ENCODE results near the gene SPAAR. TPM values are rescaled to one million over a fixed set of nuclear protein-coding genes. Genes with fewer than 3 reads are reported as not detected.

SPAAR gene
- total RNA-seq, 1 experiment from 2014 or later, result not detected

DNA sequence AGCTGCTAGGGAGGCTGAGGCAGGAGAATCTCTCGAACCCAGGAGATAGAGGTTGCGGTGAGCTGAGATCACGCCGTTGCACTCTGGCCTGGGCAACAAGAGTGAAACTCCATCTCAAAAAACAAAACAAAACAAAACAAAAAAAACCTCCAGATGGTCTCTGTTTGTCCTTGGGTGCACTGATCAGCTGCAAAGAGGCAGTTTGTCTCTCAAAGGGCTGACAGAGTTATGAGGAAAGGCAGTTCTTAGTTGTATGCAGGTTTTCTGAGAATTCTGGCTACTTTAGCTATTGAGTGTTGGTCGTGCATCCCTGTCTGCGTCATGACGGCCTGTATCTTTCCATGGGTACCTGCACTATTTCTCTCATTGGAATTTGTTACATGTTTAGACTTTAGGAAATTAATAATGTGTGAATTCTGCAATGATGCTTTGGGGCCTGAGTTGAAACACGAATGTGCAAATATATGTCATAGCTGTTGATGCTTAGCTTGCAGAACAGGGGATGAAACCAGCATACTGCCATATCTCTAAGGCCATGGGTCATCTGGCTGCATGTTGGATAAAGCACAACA is 30.5 kb downstream of the SPAAR start:
- Histone ChIP-seq H2BK20ac (ENCODE audit: low read depth, low read length, poor library complexity, severe bottlenecking) (no peak overlapping the region), H4K20me1 (ENCODE audit: control insufficient read depth, insufficient read depth, insufficient read length) (no peaks in the 10 kb centered on the region), H2AK5ac (ENCODE audit: insufficient read length, low read length) (no peak overlapping the region), H3K4me2 (ENCODE audit: insufficient read depth, insufficient read length, low read length) (no peak overlapping the region), H3K4ac (ENCODE audit: low read depth, low read length) (no peak overlapping the region), H2BK120ac (ENCODE audit: low read depth, low read length, poor library complexity, severe bottlenecking) (no peak overlapping the region), H3K23me2 (ENCODE audit: insufficient read length, low read depth, low read length, poor library complexity, severe bottlenecking) (no peaks in the 10 kb centered on the region), H3K79me1 (ENCODE audit: insufficient read depth, low read depth, low read length, poor library complexity, severe bottlenecking) (no peaks in the 10 kb centered on the region), H2BK12ac (ENCODE audit: insufficient read length, low read depth, low read length) (no peak overlapping the region), H4K5ac (ENCODE audit: insufficient read length, low read depth, low read length) (no peak overlapping the region), H4K8ac (replicated peaks; ENCODE audit: insufficient read length, low read depth, low read length) (no peak overlapping the region), H3K9ac (ENCODE audit: extremely low read depth, insufficient read length, low read length) (no peak overlapping the region), H3K79me2 (ENCODE audit: insufficient read depth, low read length) (no peaks in the 10 kb centered on the region), H2BK5ac (ENCODE audit: insufficient read length, low read length) (no peak overlapping the region), H3K9me3 (ENCODE audit: control insufficient read depth, low read depth, low read length) (no peaks in the 10 kb centered on the region), H3K56ac (ENCODE audit: insufficient read length, low read depth, low read length) (no peak overlapping the region), H3K27me3 (ENCODE audit: insufficient read depth, low read length) (no peaks in the 10 kb centered on the region; the same call in 1 of the 2 replicates), H2BK15ac (ENCODE audit: low read depth, low read length) (no peak overlapping the region), H3K27ac (ENCODE audit: insufficient read length, low read depth, low read length) (no peak overlapping the region), H4K91ac (ENCODE audit: insufficient read length, low read depth, low read length) (no peak overlapping the region), H3K18ac (ENCODE audit: insufficient read length, low read depth, low read length) (no peak overlapping the region), H3K14ac (ENCODE audit: insufficient read depth, low read length) (no peak overlapping the region), H3K23ac (ENCODE audit: insufficient read length, low read depth, low read length) (no peak overlapping the region), H2AFZ (ENCODE audit: low read length) (no peak overlapping the region), H3K4me1 (ENCODE audit: insufficient read depth, low read length) (no peaks in the 10 kb centered on the region), H3T11ph (ENCODE audit: low read length) (no peak overlapping the region)
- TF ChIP-seq, protein P1, sequence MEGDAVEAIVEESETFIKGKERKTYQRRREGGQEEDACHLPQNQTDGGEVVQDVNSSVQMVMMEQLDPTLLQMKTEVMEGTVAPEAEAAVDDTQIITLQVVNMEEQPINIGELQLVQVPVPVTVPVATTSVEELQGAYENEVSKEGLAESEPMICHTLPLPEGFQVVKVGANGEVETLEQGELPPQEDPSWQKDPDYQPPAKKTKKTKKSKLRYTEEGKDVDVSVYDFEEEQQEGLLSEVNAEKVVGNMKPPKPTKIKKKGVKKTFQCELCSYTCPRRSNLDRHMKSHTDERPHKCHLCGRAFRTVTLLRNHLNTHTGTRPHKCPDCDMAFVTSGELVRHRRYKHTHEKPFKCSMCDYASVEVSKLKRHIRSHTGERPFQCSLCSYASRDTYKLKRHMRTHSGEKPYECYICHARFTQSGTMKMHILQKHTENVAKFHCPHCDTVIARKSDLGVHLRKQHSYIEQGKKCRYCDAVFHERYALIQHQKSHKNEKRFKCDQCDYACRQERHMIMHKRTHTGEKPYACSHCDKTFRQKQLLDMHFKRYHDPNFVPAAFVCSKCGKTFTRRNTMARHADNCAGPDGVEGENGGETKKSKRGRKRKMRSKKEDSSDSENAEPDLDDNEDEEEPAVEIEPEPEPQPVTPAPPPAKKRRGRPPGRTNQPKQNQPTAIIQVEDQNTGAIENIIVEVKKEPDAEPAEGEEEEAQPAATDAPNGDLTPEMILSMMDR (conservative IDR thresholded peaks at IDR 0.05), result no peak
- H3K27me3 Mint-ChIP-seq (ENCODE audit: low read depth), result peaks cover 59% of the 10 kb centered on the region
- H3K4me3 Mint-ChIP-seq, result no peak overlapping the region
- no peaks in the 10 kb centered on the region for H3K4me1 Mint-ChIP-seq
- WGBS (ENCODE audit: extremely low coverage, insufficient read length, low lambda C conversion rate), result no CpG with 5 or more reads among the region's 8 CpGs
- H3K27ac Mint-ChIP-seq, result no peak overlapping the region
- DNase-seq, result no peak
- H3K9me3 Mint-ChIP-seq, result peaks cover 2 to 3% of the 10 kb centered on the region in 2 experiments; a peak in 1 of 5 replicates
- no peaks in the 10 kb centered on the region for H3K36me3 Mint-ChIP-seq (ENCODE audit: insufficient read depth in 1 of 3, low read depth in 3 of 3)
